ENCODE measurements around the gene PRSS48.

PRSS48 gene

GRCh38 chr4:151294833-151295496 is 18.0 kb downstream of the PRSS48 start:
- Histone ChIP-seq H3K9ac (no peak overlapping the region), H4K20me1 (no peaks in the 10 kb centered on the region), H3K9me3 (peaks cover 5% of the 10 kb centered on the region), H3K27me3 (no peaks in the 10 kb centered on the region), H3K36me3 (no peaks in the 10 kb centered on the region), H3K4me3 (no peak overlapping the region), H3K4me1 (no peaks in the 10 kb centered on the region), H3K4me2 (no peak overlapping the region), H3K27ac (no peak overlapping the region)
- TF ChIP-seq Cebpa-rat (IDR thresholded peaks at IDR 0.05) = no peak

- Histone ChIP-seq H3K4me2 (no peak overlapping the region), H3K4me3 (no peak overlapping the region), H4K20me1 (no peaks in the 10 kb centered on the region), H3K27me3 (no peaks in the 10 kb centered on the region), H3K27ac (no peak overlapping the region), H3K36me3 (no peaks in the 10 kb centered on the region), H3K4me1 (no peaks in the 10 kb centered on the region), H3K9ac (no peak overlapping the region), H3K9me3 (no peaks in the 10 kb centered on the region)
- no peak for TF ChIP-seq Cebpa-rat (IDR thresholded peaks at IDR 0.05)
Observed at GRCh38 chr4:151296227-151296626, 19.3 kb downstream of the PRSS48 start.

GRCh38 chr4:151297170-151297569 is 20.2 kb downstream of the PRSS48 start:
- Histone ChIP-seq H3K4me2 (no peak overlapping the region), H3K9ac (no peak overlapping the region), H3K9me3 (no peaks in the 10 kb centered on the region), H3K27ac (no peak overlapping the region), H3K36me3 (no peaks in the 10 kb centered on the region), H3K27me3 (no peaks in the 10 kb centered on the region), H3K4me1 (no peaks in the 10 kb centered on the region), H4K20me1 (no peaks in the 10 kb centered on the region), H3K4me3 (no peak overlapping the region)
- TF ChIP-seq Cebpa-rat (IDR thresholded peaks at IDR 0.05) = no peak

- H3K27ac ChIP-seq = no peak overlapping the region
- H3K4me1 ChIP-seq = no peaks in the 10 kb centered on the region
- no peaks in the 10 kb centered on the region for H3K9me3 ChIP-seq
- no peak overlapping the region for H3K4me3 ChIP-seq
- TF ChIP-seq Cebpa-rat (IDR thresholded peaks at IDR 0.05) = no peak
- H3K9ac ChIP-seq = no peak overlapping the region
- no peak overlapping the region for H3K4me2 ChIP-seq
- no peaks in the 10 kb centered on the region for H3K27me3 ChIP-seq
- H3K36me3 ChIP-seq = no peaks in the 10 kb centered on the region
- H4K20me1 ChIP-seq = no peaks in the 10 kb centered on the region
Observed at GRCh38 chr4:151302432-151302831, 25.5 kb downstream of the PRSS48 start.

- Histone ChIP-seq H3K9me3 (no peaks in the 10 kb centered on the region), H3K4me1 (no peaks in the 10 kb centered on the region), H3K27ac (no peak overlapping the region), H3K4me3 (no peak overlapping the region), H3K4me2 (no peak overlapping the region), H3K9ac (no peak overlapping the region), H4K20me1 (no peaks in the 10 kb centered on the region), H3K27me3 (no peaks in the 10 kb centered on the region), H3K36me3 (no peaks in the 10 kb centered on the region)
- TF ChIP-seq Cebpa-rat (IDR thresholded peaks at IDR 0.05) = no peak
Observed at GRCh38 chr4:151304226-151304625, 27.3 kb downstream of the PRSS48 start.

- TF ChIP-seq Cebpa-rat (IDR thresholded peaks at IDR 0.05) = no peak
- Histone ChIP-seq H3K27me3 (no peaks in the 10 kb centered on the region), H3K27ac (no peak overlapping the region), H3K4me1 (no peaks in the 10 kb centered on the region), H3K9me3 (no peaks in the 10 kb centered on the region), H3K4me2 (no peak overlapping the region), H3K9ac (no peak overlapping the region), H3K4me3 (no peak overlapping the region), H4K20me1 (no peaks in the 10 kb centered on the region), H3K36me3 (no peaks in the 10 kb centered on the region)
Observed at GRCh38 chr4:151304755-151305154, 27.8 kb downstream of the PRSS48 start.

- no peaks in the 10 kb centered on the region for H3K4me1 ChIP-seq
- H3K9me3 ChIP-seq = no peaks in the 10 kb centered on the region
- H3K9ac ChIP-seq = no peak overlapping the region
- H4K20me1 ChIP-seq = no peaks in the 10 kb centered on the region
- no peaks in the 10 kb centered on the region for H3K36me3 ChIP-seq
- H3K4me3 ChIP-seq = no peak overlapping the region
- no peak for TF ChIP-seq Cebpa-rat (IDR thresholded peaks at IDR 0.05)
- H3K27me3 ChIP-seq = no peaks in the 10 kb centered on the region
- no peak overlapping the region for H3K27ac ChIP-seq
- H3K4me2 ChIP-seq = no peak overlapping the region
Observed at GRCh38 chr4:151310124-151310728, 33.3 kb downstream of the PRSS48 start.

GRCh38 chr4:151313306-151314009 is 36.5 kb downstream of the PRSS48 start:
- Histone ChIP-seq H3K4me3 (no peak overlapping the region), H4K20me1 (no peaks in the 10 kb centered on the region), H3K4me2 (no peak overlapping the region), H3K9me3 (no peaks in the 10 kb centered on the region), H3K36me3 (no peaks in the 10 kb centered on the region), H3K27me3 (no peaks in the 10 kb centered on the region), H3K4me1 (no peaks in the 10 kb centered on the region), H3K9ac (no peak overlapping the region), H3K27ac (no peak overlapping the region)
- no peak for TF ChIP-seq Cebpa-rat (IDR thresholded peaks at IDR 0.05)

- no peaks in the 10 kb centered on the region for H3K27me3 ChIP-seq
- H3K27ac ChIP-seq = no peak overlapping the region
- H3K4me2 ChIP-seq = no peak overlapping the region
- no peaks in the 10 kb centered on the region for H3K4me1 ChIP-seq
- H3K36me3 ChIP-seq = no peaks in the 10 kb centered on the region
- no peak overlapping the region for H3K9ac ChIP-seq
- no peaks in the 10 kb centered on the region for H3K9me3 ChIP-seq
- TF ChIP-seq Cebpa-rat (IDR thresholded peaks at IDR 0.05) = no peak
- no peak overlapping the region for H3K4me3 ChIP-seq
- H4K20me1 ChIP-seq = no peaks in the 10 kb centered on the region
Observed at GRCh38 chr4:151314010-151314355, 37.0 kb downstream of the PRSS48 start.

GRCh38 chr4:151314479-151314878 is 37.5 kb downstream of the PRSS48 start:
- Histone ChIP-seq H3K9ac (no peak overlapping the region), H3K27me3 (no peaks in the 10 kb centered on the region), H3K9me3 (no peaks in the 10 kb centered on the region), H3K4me2 (no peak overlapping the region), H3K36me3 (no peaks in the 10 kb centered on the region), H4K20me1 (no peaks in the 10 kb centered on the region), H3K27ac (no peak overlapping the region), H3K4me3 (no peak overlapping the region), H3K4me1 (no peaks in the 10 kb centered on the region)
- TF ChIP-seq Cebpa-rat (IDR thresholded peaks at IDR 0.05) = no peak
